Middle frontal gyrus (tissue), 1 donor: ENCODE results near the gene KCNIP4.

Experiments used
- DNase-seq: peaks from one replicate; pipeline ENCODE4 v3.0.0-alpha.2; 2015; ENCODE audit warnings: low spot score; ENCODE audit errors: extremely low spot score

KCNIP4 gene

GRCh38 chr4:21768349-21769310 is 179.9 kb downstream of the KCNIP4 start:
- DNase-seq: peak; percentile 33

- DNase-seq: no peak
These were observed 182.7 kb downstream of the KCNIP4 start for GRCh38 chr4:21765810-21766407.

- DNase-seq: no peak
These were observed 184.7 kb downstream of the KCNIP4 start for GRCh38 chr4:21763855-21764254.

- no peak for DNase-seq
These were observed 191.3 kb downstream of the KCNIP4 start for GRCh38 chr4:21757248-21757647.

GRCh38 chr4:21753084-21753760 is 195.3 kb downstream of the KCNIP4 start:
- DNase-seq: no peak

- DNase-seq: no peak
These were observed 196.0 kb downstream of the KCNIP4 start for GRCh38 chr4:21752616-21753015.

- no peak for DNase-seq
These were observed 198.6 kb downstream of the KCNIP4 start for GRCh38 chr4:21749924-21750323.

- DNase-seq: no peak
These were observed 199.2 kb downstream of the KCNIP4 start for GRCh38 chr4:21749412-21749811.

GRCh38 chr4:21744046-21744445 is 204.5 kb downstream of the KCNIP4 start:
- no peak for DNase-seq

GRCh38 chr4:21742326-21742725 is 206.2 kb downstream of the KCNIP4 start:
- no peak for DNase-seq

- DNase-seq: no peak
These were observed 209.8 kb downstream of the KCNIP4 start for GRCh38 chr4:21738821-21739220.

GRCh38 chr4:21735866-21736265 is 212.7 kb downstream of the KCNIP4 start:
- DNase-seq: no peak

- no peak for DNase-seq
These were observed 214.5 kb downstream of the KCNIP4 start for GRCh38 chr4:21733894-21734630.

GRCh38 chr4:21728304-21728703 is 220.3 kb downstream of the KCNIP4 start:
- no peak for DNase-seq

GRCh38 chr4:21726255-21726815 is 222.2 kb downstream of the KCNIP4 start:
- no peak for DNase-seq

GRCh38 chr4:21722157-21722839 is 226.3 kb downstream of the KCNIP4 start:
- no peak for DNase-seq

- no peak for DNase-seq
These were observed 232.0 kb downstream of the KCNIP4 start for GRCh38 chr4:21716531-21716930.

GRCh38 chr4:21710179-21710835 is 238.3 kb downstream of the KCNIP4 start:
- DNase-seq: no peak

GRCh38 chr4:21709761-21710160 is 238.8 kb downstream of the KCNIP4 start:
- no peak for DNase-seq

- DNase-seq: no peak
These were observed 239.5 kb downstream of the KCNIP4 start for GRCh38 chr4:21709031-21709430.
